ENCODE measurements around the gene OR51B6.

The OR51B6 gene

GRCh38 chr11:5368502-5369043 lies 17.3 kb downstream of the OR51B6 start:
- Histone ChIP-seq H3K9ac (no peak overlapping the region; the same call in 1 of the 2 replicates), H3K4me2 (peak overlapping the region; percentile 59), H3K27ac (peak overlapping the region; percentile 26; the same call in 1 of the 2 replicates), H3K4me1 (ENCODE audit: low read depth, poor library complexity, severe bottlenecking) (peaks cover 37% of the 10 kb centered on the region), H3K36me3 (ENCODE audit: insufficient read depth) (no peaks in the 10 kb centered on the region), H4K20me1 (ENCODE audit: insufficient read depth) (no peaks in the 10 kb centered on the region), H3K27me3 (ENCODE audit: insufficient read depth, low read depth) (no peaks in the 10 kb centered on the region), H2AFZ (ENCODE audit: low read depth) (peak overlapping the region; percentile 47; the same call in 1 of the 2 replicates), H3K79me2 (ENCODE audit: insufficient read depth, low read depth) (no peaks in the 10 kb centered on the region), H3K4me3 (IDR thresholded peaks at IDR 0.05; ENCODE audit: insufficient read depth, low read depth, low read length) (no peak overlapping the region)
- TF ChIP-seq, protein P1, sequence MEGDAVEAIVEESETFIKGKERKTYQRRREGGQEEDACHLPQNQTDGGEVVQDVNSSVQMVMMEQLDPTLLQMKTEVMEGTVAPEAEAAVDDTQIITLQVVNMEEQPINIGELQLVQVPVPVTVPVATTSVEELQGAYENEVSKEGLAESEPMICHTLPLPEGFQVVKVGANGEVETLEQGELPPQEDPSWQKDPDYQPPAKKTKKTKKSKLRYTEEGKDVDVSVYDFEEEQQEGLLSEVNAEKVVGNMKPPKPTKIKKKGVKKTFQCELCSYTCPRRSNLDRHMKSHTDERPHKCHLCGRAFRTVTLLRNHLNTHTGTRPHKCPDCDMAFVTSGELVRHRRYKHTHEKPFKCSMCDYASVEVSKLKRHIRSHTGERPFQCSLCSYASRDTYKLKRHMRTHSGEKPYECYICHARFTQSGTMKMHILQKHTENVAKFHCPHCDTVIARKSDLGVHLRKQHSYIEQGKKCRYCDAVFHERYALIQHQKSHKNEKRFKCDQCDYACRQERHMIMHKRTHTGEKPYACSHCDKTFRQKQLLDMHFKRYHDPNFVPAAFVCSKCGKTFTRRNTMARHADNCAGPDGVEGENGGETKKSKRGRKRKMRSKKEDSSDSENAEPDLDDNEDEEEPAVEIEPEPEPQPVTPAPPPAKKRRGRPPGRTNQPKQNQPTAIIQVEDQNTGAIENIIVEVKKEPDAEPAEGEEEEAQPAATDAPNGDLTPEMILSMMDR (conservative IDR thresholded peaks at IDR 0.05; ENCODE audit: low read depth, low read length), result no peak

GRCh38 chr11:5369789-5370188 lies 18.5 kb downstream of the OR51B6 start:
- H3K79me2 ChIP-seq (ENCODE audit: insufficient read depth, low read depth), result no peaks in the 10 kb centered on the region
- H3K27ac ChIP-seq, result no peak overlapping the region
- no peak overlapping the region for H3K4me3 ChIP-seq (IDR thresholded peaks at IDR 0.05; ENCODE audit: insufficient read depth, low read depth, low read length)
- H3K9ac ChIP-seq, result no peak overlapping the region
- no peaks in the 10 kb centered on the region for H4K20me1 ChIP-seq (ENCODE audit: insufficient read depth)
- H3K27me3 ChIP-seq (ENCODE audit: insufficient read depth, low read depth), result no peaks in the 10 kb centered on the region
- no peak overlapping the region for H2AFZ ChIP-seq (ENCODE audit: low read depth)
- H3K36me3 ChIP-seq (ENCODE audit: insufficient read depth), result no peaks in the 10 kb centered on the region
- peaks cover 37% of the 10 kb centered on the region for H3K4me1 ChIP-seq (ENCODE audit: low read depth, poor library complexity, severe bottlenecking)
- TF ChIP-seq, protein P1 (conservative IDR thresholded peaks at IDR 0.05; ENCODE audit: low read depth, low read length), result peak; percentile 63
- no peak overlapping the region; the same call in 1 of the 2 replicates for H3K4me2 ChIP-seq

- TF ChIP-seq, protein P1 (conservative IDR thresholded peaks at IDR 0.05; ENCODE audit: low read depth, low read length), result peak; percentile 90
- no peak overlapping the region for H3K27ac ChIP-seq
- no peaks in the 10 kb centered on the region for H3K79me2 ChIP-seq (ENCODE audit: insufficient read depth, low read depth)
- H3K27me3 ChIP-seq (ENCODE audit: insufficient read depth, low read depth), result no peaks in the 10 kb centered on the region
- no peaks in the 10 kb centered on the region for H4K20me1 ChIP-seq (ENCODE audit: insufficient read depth)
- H3K4me1 ChIP-seq (ENCODE audit: low read depth, poor library complexity, severe bottlenecking), result no peaks in the 10 kb centered on the region
- no peaks in the 10 kb centered on the region for H3K36me3 ChIP-seq (ENCODE audit: insufficient read depth)
- no peak overlapping the region for H3K9ac ChIP-seq
- H3K4me3 ChIP-seq (IDR thresholded peaks at IDR 0.05; ENCODE audit: insufficient read depth, low read depth, low read length), result no peak overlapping the region
- no peak overlapping the region for H3K4me2 ChIP-seq
- H2AFZ ChIP-seq (ENCODE audit: low read depth), result no peak overlapping the region
These were observed 29.5 kb downstream of the OR51B6 start for GRCh38 chr11:5380740-5381342.

DNA sequence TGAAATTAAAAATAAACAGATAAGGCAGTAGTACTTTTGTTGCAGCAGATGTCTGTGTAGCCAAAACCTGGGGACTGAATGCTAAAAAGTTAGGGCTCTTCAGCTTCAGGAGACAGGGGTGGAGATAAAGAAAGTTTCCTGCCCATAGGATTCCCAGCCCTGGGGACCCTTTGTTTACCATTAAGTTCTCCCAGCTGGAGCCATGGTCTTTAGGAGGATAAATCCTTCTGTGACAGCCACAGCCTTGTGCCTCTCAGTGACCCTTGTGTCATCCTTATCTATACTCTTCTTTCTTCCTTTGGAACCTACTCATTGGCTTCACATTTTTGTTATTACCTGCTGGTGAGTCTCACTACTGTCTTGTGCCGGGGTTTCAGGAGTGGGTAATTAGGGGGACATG lies 32.3 kb downstream of the OR51B6 start, which contains the start of gene OR51M1:
TSS of gene OR51M1 (plus strand) at position 237 of the 400 bp plus-strand sequence. CDS start 5,587 bp downstream, outside the sequence.
- Histone ChIP-seq H3K4me1 (ENCODE audit: low read depth, poor library complexity, severe bottlenecking) (no peaks in the 10 kb centered on the region), H2AFZ (ENCODE audit: low read depth) (no peak within 1 kb of the TSS), H3K9ac (no peak within 1 kb of the TSS), H3K36me3 (ENCODE audit: insufficient read depth) (no peaks in the 10 kb centered on the region), H3K79me2 (ENCODE audit: insufficient read depth, low read depth) (no peaks in the 10 kb centered on the region), H3K27ac (no peak within 1 kb of the TSS), H4K20me1 (ENCODE audit: insufficient read depth) (no peaks in the 10 kb centered on the region), H3K27me3 (ENCODE audit: insufficient read depth, low read depth) (no peaks in the 10 kb centered on the region), H3K4me3 (IDR thresholded peaks at IDR 0.05; ENCODE audit: insufficient read depth, low read depth, low read length) (no peak within 1 kb of the TSS), H3K4me2 (no peak within 1 kb of the TSS)
- TF ChIP-seq, protein P1 (conservative IDR thresholded peaks at IDR 0.05; ENCODE audit: low read depth, low read length), result no peak

Measured in KMS-11 (cell line).